NCI-H510A treated with DMSO at 0.1 percent for 48 hours (cell line): Measurements from ENCODE around the gene EPHA5.

Experiments
- DNase-seq: peaks from one replicate; lab custom pipeline; 2025; lab: John Stamatoyannopoulos, UW

The EPHA5 gene

GRCh38 chr4:65495439-65495838 is 174.8 kb downstream of the EPHA5 start:
- no peak for DNase-seq

- DNase-seq: no peak
These were observed 187.9 kb downstream of the EPHA5 start for GRCh38 chr4:65482410-65482809.

- DNase-seq: no peak
These were observed 197.8 kb downstream of the EPHA5 start for GRCh38 chr4:65472531-65472930.

- no peak for DNase-seq
These were observed 203.1 kb downstream of the EPHA5 start for GRCh38 chr4:65467068-65467680.

GRCh38 chr4:65461781-65462180 is 208.5 kb downstream of the EPHA5 start:
- no peak for DNase-seq

GRCh38 chr4:65457011-65457410 is 213.3 kb downstream of the EPHA5 start:
- no peak for DNase-seq

- no peak for DNase-seq
These were observed 213.7 kb downstream of the EPHA5 start for GRCh38 chr4:65456579-65456978.

GRCh38 chr4:65453398-65453797 is 216.9 kb downstream of the EPHA5 start:
- DNase-seq: no peak

GRCh38 chr4:65450899-65451298 is 219.4 kb downstream of the EPHA5 start:
- peak; percentile 23 for DNase-seq

GRCh38 chr4:65437102-65437501 is 233.2 kb downstream of the EPHA5 start:
- DNase-seq: no peak

- no peak for DNase-seq
These were observed 248.2 kb downstream of the EPHA5 start for GRCh38 chr4:65422109-65422508.

- DNase-seq: no peak
These were observed 250.3 kb downstream of the EPHA5 start for GRCh38 chr4:65420036-65420435.

- DNase-seq: peak; percentile 61
These were observed 253.4 kb downstream of the EPHA5 start for GRCh38 chr4:65416891-65417290.

- no peak for DNase-seq
These were observed 262.8 kb downstream of the EPHA5 start for GRCh38 chr4:65407483-65407882.

GRCh38 chr4:65401083-65401482 is 269.2 kb downstream of the EPHA5 start:
- no peak for DNase-seq

- no peak for DNase-seq
These were observed 271.2 kb downstream of the EPHA5 start for GRCh38 chr4:65399084-65399483.

GRCh38 chr4:65393078-65393477 is 277.2 kb downstream of the EPHA5 start:
- no peak for DNase-seq

GRCh38 chr4:65392488-65392887 is 277.8 kb downstream of the EPHA5 start:
- no peak for DNase-seq

GRCh38 chr4:65391814-65392213 is 278.5 kb downstream of the EPHA5 start:
- DNase-seq: no peak

- no peak for DNase-seq
These were observed 278.9 kb downstream of the EPHA5 start for GRCh38 chr4:65391382-65391781.

- DNase-seq: no peak
These were observed 283.4 kb downstream of the EPHA5 start for GRCh38 chr4:65386927-65387326.

- DNase-seq: no peak
These were observed 286.5 kb downstream of the EPHA5 start for GRCh38 chr4:65383589-65384305.

GRCh38 chr4:65381648-65382047 is 288.6 kb downstream of the EPHA5 start:
- DNase-seq: no peak

- DNase-seq: no peak
These were observed 299.6 kb downstream of the EPHA5 start for GRCh38 chr4:65370709-65371108.
